GM19025 (cell line): Measurements from ENCODE around the gene PIK3R3.
"Not testable (repeated sequence)": the region's sequence is repeated elsewhere in the genome, so short reads cannot be mapped to it uniquely, and the experiment has no call there.

Experiments
- ATAC-seq: cut with Tn5 transposase; IDR thresholded peaks from one replicate; pipeline ENCODE4 v1.9.1; 2021; ENCODE audit warnings: mild to moderate bottlenecking, low read depth, moderate library complexity; ENCODE audit not compliant: unreplicated experiment

PIK3R3 gene

DNA sequence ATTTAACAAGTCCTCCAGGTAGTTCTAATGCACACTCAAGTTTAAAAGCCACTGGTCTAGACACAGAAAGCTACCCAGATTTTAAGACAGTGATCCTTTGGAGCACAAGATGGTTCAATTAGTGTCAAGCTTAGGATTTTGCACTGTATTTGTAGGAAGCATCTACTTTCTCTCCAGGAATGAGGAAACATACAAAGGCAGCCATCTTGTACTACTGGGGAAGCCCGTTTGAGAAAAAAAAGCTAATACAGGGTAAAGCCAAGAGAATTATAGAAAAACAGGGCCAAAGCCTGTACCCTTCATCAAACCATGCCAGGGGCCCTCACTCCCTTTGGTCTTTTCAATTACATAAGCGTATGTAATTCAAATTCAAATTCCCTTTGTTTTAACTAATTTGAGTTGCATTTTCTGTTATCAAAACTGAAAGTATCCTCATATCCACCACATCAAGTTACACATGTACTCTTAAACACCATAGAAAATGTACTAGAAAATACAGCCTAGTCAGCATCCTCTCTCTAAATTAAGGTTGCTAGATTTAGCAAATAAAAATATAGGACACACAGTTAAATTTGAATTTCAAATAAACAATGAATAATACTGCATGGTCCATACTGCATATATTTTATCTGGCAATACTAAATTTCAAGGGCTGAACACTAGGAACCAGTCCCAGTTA lies 17.4 kb downstream of the PIK3R3 start:
- ATAC-seq, result no peak

DNA sequence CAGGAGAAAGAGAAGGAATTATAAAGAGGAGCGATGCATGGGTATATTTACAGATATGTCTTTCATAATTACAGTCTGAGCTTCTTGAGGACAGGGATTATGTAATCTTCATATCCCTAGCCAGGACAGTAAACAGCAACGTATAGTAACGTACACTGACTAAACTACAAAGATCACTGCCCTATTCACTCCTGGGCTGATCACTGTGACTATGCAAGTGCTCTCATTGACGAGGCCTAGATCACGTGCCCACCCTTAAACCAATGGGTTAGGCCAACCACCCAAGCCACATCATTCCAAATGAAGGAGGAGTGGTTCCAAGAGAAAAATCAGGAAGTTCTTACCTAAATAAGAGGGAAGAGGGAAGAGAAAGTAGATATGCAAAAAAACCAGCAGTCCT lies 18.5 kb downstream of the PIK3R3 start:
- no peak for ATAC-seq

DNA sequence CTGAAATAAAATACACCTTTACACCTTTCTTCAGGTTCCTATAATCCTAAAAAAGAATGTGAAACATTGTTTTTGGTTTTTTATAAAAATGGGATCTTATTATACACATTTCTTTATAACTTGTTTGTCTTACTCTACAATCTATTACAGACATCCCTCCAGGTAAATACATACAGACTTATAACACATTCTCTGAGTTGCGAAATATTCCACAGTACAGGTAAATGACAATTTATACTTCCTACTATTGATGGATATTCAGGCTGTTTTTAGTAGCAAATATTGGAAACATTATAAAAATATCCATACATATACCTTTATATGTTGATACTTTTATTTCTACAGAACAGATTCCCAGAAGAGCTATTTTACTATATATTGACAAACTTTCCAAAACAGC lies 20.3 kb downstream of the PIK3R3 start:
- no peak for ATAC-seq

DNA sequence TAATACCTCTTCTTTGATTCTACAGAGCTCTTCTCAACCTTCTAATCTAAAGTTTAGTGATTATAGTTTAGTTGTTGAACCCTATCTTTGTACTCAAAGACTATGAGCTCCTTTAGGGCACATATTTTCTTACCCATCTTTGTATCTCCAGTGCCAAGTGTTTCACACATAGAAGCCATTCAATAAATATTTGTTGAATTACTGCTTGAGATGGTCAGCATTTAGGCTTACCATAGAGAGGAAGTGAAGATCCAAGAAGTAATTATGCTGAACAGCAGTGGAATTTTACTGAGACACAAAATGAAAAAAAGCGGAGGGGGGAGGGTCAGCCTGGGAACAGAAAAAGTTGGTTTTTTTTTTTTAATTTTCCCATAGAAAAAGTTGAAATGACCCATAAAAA lies 21.9 kb downstream of the PIK3R3 start:
- no peak for ATAC-seq

DNA sequence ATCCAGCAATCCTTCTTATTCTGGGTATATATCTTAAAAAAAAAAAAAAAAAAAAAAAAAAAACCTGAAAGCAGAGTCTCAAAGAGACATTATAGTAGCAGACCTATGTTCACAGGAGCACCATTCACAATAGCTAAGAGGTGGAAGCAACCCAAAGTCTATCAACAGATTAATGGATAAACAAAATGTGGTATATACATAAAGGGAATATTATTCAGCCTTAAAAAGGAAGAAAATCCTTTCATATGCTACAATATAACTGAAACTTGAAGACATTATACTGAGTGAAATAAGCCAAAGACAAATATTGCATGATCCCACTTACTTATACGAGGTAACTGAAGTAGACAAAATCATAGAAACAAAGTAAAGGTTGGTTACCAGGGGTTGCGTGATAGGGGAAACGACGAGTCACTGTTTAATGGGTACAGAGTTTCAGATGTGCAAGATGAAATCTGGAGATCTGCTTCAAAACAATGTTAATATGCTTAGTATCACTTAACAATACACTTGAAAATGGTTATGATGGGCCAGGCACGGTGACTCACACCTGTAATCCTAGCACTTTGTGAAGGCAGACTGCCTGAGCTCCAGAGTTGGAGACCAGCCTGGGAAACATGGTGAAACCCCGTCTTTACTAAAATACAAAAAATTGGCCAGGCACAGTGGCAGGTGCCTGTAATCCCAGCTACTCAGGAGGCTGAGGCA lies 29.5 kb downstream of the PIK3R3 start:
- no peak for ATAC-seq

DNA sequence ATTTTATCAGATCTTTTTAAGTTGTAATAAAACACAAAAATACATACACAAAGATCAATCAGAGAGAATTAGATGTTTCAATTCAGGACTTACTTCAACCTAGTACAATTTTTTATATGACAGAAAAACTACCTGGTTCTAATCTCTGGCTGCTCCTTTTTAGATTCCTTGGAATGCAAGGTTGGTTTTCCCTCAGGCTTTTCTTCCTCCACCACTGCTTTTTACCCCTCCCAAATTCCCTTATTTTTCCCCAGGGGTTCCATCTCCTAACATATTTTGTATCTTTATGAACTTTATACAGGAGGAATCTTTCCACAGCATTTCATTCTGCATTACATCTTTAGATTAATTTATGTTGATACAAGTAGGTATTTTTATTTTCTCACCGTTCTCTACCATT lies 33.2 kb downstream of the PIK3R3 start:
- ATAC-seq, result no peak

DNA sequence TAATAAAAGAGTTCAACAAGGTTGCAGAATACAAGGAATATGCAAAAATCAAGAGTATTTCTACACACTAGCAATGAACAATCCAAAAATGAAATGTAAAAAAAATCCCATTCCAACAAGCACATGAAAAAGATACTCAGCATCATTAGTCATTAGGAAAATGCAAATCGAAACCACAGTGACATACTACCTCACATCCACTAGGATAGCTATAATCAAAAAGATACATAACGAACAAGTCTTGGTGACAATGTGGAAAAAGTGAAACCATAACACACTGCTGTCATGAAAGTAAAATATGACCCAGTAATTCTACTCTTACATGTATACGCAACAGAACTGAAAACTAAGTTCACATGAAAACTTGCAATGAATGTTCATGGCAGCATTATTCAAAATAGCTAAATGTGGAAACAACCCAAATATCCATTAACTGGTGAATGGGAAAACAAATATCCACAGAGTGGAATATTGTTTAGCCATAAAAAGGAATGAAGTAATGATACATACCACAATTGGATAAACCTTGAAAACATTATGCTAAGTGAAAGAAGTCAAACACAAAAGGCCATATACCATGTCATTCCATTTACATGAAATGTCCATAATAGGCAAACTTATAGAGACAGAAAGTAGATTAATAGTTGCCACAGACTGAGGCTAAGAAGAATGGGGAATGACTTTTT lies 34.3 kb downstream of the PIK3R3 start:
- ATAC-seq, result no peak

DNA sequence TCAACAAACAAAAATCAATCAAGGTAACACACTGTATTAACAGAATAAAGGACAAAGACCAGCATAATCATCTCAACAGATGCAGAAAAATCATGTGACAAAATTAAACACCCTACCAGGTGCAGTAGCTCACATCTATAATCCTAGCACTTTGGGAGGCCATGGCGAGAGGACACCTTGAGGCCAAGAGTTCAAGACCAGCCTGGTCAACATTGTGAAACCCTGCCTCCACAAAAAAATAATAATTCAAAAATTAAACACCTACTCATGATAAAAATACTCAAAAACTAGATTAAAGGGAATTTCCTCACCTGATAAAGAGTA lies 35.3 kb downstream of the PIK3R3 start:
- no peak for ATAC-seq

DNA sequence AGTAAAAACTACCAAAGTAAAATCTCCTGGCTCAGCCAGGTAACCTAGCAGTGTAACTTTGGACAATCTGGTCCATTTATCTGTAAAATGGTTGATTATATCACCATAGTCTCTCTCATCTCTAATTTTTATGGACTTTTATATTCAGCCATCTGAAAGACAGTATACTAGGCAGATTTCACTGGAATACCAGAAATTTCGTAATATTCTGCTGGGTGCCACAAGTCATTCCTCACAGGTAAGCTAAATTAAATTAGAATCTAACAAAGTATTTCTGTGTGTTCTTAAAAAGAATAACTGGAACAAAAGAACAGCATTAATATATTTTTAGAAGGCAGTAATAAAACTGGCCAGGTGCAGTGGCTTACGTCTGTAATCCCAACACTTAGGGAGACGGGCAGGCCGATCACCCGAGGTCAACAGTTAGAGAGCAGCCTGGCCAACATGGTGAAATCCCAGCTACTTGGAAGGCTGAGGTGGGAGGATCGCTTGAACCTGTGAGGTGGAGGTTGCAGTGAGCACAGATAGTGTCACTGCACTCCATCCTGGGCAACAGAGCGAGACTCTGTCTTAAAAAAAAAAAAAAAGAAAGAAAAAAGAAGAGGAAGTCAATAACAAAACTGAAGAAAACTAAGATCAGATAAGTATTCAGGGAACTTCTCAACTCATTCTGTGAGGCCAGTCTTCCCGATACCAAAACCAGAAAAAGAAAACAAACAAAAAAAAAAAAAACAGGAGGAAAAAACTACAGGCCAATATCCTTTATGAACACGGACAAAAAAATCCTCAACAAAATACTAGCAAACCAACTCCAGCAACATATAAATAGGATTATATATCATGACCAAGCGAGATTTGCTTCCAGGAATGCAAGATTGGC lies 35.9 kb downstream of the PIK3R3 start:
- ATAC-seq, result no peak

DNA sequence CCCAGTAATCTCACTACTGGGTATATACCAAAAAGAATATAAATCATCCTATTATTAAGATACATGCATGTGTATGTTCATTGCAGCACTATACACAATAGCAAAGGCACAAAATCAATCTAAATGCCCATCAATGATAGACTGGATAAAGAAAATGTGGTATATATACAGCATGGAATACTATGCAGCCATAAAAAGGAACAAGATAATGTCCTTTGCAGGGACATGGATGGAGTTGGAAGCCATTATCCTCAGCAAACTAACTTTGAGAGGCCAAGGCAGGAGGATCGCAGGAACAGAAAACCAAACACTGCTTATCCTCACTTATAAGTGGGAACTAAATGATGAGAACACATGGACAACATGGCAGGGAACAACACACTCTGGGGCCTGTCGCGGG lies 37.3 kb downstream of the PIK3R3 start:
- ATAC-seq, result not testable (repeated sequence)

DNA sequence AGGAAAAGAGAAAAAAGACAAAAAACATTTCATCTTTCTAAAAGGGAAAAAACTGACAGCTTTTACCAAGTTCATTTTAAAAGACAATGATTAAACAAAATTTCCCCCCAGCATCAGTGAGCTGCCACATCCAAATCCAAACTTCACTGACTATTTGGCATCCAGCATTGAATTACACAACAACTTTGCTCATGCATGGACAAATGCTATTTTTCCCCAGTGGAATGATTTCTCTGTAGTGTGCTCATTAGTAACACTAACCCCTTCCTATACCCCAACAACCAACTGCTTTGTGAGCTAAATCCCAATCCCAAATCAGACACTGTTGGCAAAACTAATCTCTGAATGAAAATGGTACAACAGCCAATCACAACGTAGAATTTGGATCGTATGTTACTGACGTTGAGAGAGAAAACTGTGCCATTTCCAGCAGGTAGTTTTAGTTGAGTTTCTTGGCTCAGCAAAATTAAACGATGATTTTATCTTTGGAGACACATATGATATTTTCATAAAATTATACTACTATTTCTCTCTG lies 37.9 kb downstream of the PIK3R3 start:
- ATAC-seq, result no peak

DNA sequence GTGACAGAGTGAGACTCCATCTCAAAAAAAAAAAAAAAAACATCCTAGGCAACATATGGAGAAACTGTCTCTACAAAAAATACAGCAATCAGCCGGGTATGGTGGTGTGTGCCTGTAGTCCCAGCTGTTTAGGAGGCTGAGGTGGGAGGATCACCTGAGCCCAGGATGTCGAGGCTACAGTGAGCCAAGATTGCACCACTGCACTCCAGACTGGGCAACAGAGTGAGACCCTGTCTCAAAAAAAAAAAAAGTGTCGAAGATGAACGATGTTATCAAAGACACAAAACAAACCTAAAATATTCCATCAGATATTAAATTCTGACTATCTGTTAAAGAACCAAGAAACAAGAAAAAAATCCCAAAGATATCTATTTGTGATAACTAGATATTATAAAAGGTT lies 38.6 kb downstream of the PIK3R3 start:
- ATAC-seq, result not testable (repeated sequence)

DNA sequence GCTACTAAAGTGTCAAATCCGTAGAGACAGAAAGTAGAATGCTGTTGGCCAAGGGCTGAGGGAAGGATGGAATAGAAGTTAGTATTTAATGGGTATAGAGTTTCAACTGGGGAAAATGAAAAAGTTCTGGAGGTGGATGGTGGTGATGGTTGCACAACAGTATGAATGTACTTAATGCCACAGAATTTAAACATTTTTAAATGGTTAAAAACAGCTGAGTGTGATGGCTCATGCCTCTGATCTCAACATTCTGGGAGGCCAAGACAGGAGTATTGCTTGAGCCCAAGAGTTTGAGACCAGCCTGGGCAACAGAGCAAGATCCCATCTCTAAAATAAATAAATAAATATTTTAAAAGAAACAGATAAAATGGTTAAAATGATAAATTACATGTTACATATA lies 44.5 kb downstream of the PIK3R3 start:
- no peak for ATAC-seq

DNA sequence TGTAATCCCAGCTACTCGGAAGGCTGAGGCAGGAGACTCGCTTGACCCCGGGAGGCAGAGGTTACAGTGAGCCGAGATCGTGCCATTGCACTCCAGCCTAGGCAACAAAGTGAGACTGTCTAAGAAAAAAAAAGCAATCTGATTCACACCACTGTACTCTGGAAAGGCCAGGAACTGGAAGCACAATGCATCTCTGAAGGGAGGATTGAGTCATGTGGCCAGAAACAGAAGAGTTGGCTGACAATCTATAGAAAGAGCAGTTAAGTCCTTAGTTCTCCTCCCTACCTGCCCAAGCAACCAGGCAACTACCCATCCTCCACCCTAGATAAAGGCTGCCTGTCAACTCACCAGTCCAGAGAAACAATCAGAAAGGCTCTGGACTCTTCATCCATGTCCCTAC lies 45.9 kb downstream of the PIK3R3 start:
- ATAC-seq, result no peak

DNA sequence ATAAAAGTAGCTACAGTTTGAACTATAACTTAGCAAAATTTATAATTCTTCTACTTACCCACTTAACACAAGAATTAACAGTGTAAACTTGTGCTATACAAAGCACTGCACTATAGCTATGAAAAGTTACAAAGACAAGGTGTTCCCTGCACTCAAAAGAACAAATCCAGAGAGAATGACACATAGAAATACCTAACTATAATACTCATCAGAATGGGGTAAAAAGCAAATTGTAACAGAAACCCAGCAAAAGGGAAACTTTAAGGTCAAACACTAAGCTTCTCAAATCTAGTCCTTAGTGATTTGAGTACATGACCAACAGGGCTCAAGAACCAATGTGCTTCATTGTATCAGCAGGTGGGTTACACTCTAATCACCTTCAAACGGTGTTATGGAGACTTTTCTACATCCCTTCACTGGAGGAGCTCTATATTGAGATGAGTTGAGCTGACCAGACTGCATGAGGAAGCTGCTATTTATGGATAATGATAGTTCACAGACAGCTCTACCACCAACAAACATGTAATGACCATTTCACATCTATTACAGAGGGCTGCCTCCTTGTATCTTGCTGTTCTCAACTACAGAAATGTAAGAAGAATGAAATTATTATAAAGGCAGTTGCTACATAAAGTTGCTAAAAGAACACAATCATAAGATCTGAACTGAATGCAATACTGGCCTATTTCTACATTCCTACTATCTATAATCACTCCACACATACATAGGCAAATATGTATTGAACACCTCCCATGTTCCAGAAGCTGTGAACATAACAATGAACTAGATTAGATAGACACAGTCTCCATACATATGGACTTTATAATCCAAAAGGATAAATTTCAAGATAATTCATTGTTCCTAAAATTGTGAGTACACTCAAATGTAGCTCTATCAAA lies 47.6 kb downstream of the PIK3R3 start:
- ATAC-seq, result no peak

DNA sequence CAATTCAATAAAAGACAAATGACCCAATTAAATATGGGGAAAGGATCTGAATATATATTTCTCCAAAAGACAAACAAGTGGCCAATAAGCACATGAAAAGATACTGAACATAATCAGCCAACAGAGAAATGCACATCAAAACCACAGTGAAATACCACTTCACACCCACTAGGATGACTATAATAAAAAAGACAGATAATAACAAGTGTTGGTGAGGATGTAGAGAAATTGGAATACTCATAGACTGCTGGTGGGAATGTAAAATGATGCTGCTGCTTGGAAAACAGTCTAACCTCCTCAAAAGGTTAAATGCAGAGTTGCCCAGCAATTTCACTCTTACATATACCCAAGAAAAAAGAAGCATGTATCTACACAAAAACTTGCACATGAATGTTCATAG lies 48.9 kb downstream of the PIK3R3 start:
- ATAC-seq, result no peak

DNA sequence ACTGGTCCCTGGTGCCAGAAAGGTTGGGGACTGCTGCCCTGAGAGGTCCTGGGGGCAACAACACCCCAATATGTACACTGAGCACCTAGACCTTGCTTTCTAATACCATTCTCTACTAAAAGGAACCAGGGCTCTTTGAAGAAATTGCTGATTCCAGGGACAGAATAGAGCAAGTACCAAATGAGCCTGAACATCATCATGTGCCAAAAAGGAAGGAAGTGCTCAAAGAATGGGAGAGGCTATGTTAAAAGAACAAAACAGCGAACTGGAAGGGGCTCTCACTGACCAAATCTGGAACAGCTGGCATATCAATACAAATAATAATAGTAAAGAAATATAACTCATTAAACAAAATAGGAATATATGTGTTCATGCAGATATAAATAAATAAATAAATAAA lies 50.8 kb downstream of the PIK3R3 start:
- no peak for ATAC-seq

DNA sequence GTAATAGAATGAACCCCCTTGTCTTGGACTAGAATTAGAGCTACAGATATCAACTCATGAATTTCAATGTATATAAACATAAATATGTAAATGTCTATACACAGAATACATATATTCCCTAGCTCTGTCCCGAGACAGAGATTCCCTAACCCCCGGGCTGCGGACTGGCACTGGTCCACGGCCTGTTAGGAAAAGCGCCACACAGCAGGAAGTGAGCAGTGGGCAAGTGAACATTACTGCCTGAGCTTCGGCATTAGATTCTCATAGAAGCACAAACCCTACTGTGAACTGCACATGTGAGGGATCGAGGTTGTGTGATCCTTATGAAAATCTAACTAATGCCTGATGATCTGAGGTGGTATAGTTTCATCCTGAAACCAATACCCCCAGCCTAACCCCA lies 51.2 kb downstream of the PIK3R3 start:
- ATAC-seq, result no peak

DNA sequence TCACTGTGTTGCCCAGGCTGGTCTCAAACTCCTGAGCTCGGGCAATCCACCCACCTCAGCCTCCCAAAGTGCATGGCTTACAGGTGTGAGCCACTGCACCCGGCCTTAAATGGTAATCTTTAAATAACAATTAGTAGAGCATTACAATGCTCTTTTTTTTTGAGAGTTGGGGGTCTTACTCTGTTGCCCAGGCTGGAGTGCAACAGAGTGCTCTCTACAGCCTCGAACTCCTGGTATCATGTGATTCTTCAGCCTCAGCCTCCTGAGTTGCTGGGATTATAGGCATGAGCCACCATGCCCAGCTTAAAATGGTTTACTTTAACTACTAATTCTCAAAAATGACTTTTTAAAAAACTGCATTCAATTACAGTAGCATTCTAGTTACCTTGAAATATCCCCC lies 52.2 kb downstream of the PIK3R3 start:
- ATAC-seq, result no peak

DNA sequence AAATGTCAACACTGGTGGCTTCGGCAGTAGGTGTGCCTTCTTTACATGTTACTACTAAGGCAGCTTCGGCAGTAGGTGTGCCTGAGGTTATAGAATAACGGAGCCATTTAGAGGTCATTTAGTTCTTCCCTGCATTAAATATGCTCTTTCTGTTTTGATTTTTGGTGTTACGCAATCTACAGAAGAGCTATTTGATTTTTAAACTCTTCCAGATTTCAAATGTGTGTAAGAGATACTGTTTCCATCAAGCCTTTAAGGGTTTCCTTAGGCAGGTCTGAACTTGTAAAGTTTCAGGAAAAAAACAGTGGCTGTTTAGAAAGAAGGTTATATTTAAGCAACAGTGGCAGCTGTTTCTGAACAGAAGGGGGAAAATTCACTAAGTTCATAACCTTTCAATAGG lies 54.8 kb downstream of the PIK3R3 start:
- no peak for ATAC-seq
